Vagina (tissue), 2 donors: Measurements from ENCODE around the gene BLMH. TPM values are rescaled to one million over a fixed set of nuclear protein-coding genes. Genes with fewer than 3 reads are reported as not detected.
"Not testable (repeated sequence)": the region's sequence is repeated elsewhere in the genome, so short reads cannot be mapped to it uniquely, and the experiment has no call there.

Experiments used
- DNase-seq, 2 donors: peaks; one replicate each; pipeline ENCODE4 v3.0.0-alpha.2; 2017; ENCODE audit errors: extremely low spot score in 2 of 2
- H3K27ac ChIP-seq: fragments of 200-600 bp; sonication (generic); one replicate; pipeline ENCODE4 v1.5.1; 2019
- H3K27me3 ChIP-seq: fragments of 200-600 bp; sonication (generic); one replicate; pipeline ENCODE4 v1.5.1; 2019
- H3K36me3 ChIP-seq, 2 donors: fragments of 200-600 bp; sonication (generic); one replicate each; pipeline ENCODE4 v1.5.1; 2017 to 2019
- H3K4me1 ChIP-seq: fragments of 200-600 bp; sonication (generic); one replicate; pipeline ENCODE4 v1.5.1; 2019
- H3K4me3 ChIP-seq, 2 donors: fragments of 200-600 bp; sonication (generic); 1 replicate in 1 of 2; 2 replicates in 1 of 2; pipeline ENCODE4 v1.5.1; 2016 to 2019
- H3K9me3 ChIP-seq: fragments of 200-600 bp; sonication (generic); one replicate; pipeline ENCODE4 v1.5.1; 2019
- CTCF ChIP-seq, 3 experiments: fragments of 450-650 bp in 2 of 3; fragments of 200-600 bp in 1 of 3; sonication (generic) in 1 of 3; IDR thresholded peaks; one replicate each; pipeline ENCODE4 v1.5.1; 2017 to 2019; ENCODE audit warnings: antibody characterized with exemption in 3 of 3, mild to moderate bottlenecking in 2 of 3, moderate library complexity in 2 of 3
- POLR2A ChIP-seq, 2 donors: fragments of 450-650 bp; IDR thresholded peaks; one replicate each; pipeline ENCODE4 v1.6.1; 2017; ENCODE audit warnings: antibody characterized with exemption in 2 of 2, mild to moderate bottlenecking in 2 of 2, moderate library complexity in 2 of 2
- POLR2AphosphoS5 ChIP-seq, 2 donors: sonication (generic); formaldehyde crosslinking; IDR thresholded peaks; one replicate each; pipeline ENCODE4 v1.9.0; 2017; ENCODE audit warnings: antibody characterized with exemption in 2 of 2, mild to moderate bottlenecking in 2 of 2, low read depth in 1 of 2; ENCODE audit not compliant: insufficient read depth in 1 of 2
- intact Hi-C: fragments of 100-400 bp; cut with DNase I; formaldehyde crosslinking; loops from one replicate; pipeline ENCODE4 v1.15.1; 2023
- total RNA-seq: library from RNA; depleted of rRNA; stranded (reverse); fragments of >200 nt; gene quantifications from one replicate; pipeline ENCODE4 v1.2.3, GENCODE V29; 2016

BLMH gene
- total RNA-seq, 1 donor from 2014 or later: 44.2 TPM

GRCh38 chr17:30208214-30208613 lies 83.5 kb downstream of the BLMH start:
- Histone ChIP-seq H3K4me3 (no peak overlapping the region), H3K27me3 (no peaks in the 10 kb centered on the region), H3K4me1 (no peaks in the 10 kb centered on the region), H3K27ac (no peak overlapping the region), H3K9me3 (no peaks in the 10 kb centered on the region), H3K36me3 (no peaks in the 10 kb centered on the region)
- intact Hi-C loops: no loop called here
- TF ChIP-seq CTCF (IDR thresholded peaks at IDR 0.05): no peak
- no peak for TF ChIP-seq POLR2A (IDR thresholded peaks at IDR 0.05)
- no peak for TF ChIP-seq POLR2AphosphoS5 (IDR thresholded peaks at IDR 0.05; ENCODE audit: insufficient read depth in 1 of 2, low read depth in 1 of 2)
- DNase-seq: no peak

GRCh38 chr17:30207655-30208054 lies 84.1 kb downstream of the BLMH start:
- Histone ChIP-seq H3K27me3 (no peaks in the 10 kb centered on the region), H3K27ac (no peak overlapping the region), H3K4me1 (no peaks in the 10 kb centered on the region), H3K4me3 (no peak overlapping the region), H3K9me3 (no peaks in the 10 kb centered on the region), H3K36me3 (no peaks in the 10 kb centered on the region)
- no peak for DNase-seq
- intact Hi-C loops: no loop called here
- TF ChIP-seq POLR2A (IDR thresholded peaks at IDR 0.05) (no peak), CTCF (IDR thresholded peaks at IDR 0.05) (no peak), POLR2AphosphoS5 (IDR thresholded peaks at IDR 0.05; ENCODE audit: insufficient read depth in 1 of 2, low read depth in 1 of 2) (no peak)

GRCh38 chr17:30203471-30203981 lies 88.2 kb downstream of the BLMH start:
- Histone ChIP-seq H3K36me3 (no peaks in the 10 kb centered on the region), H3K9me3 (no peaks in the 10 kb centered on the region), H3K27me3 (no peaks in the 10 kb centered on the region), H3K27ac (no peak overlapping the region), H3K4me3 (no peak overlapping the region), H3K4me1 (no peaks in the 10 kb centered on the region)
- no peak for DNase-seq
- no peak for TF ChIP-seq POLR2AphosphoS5 (IDR thresholded peaks at IDR 0.05; ENCODE audit: insufficient read depth in 1 of 2, low read depth in 1 of 2)
- TF ChIP-seq POLR2A (IDR thresholded peaks at IDR 0.05): no peak
- TF ChIP-seq CTCF (IDR thresholded peaks at IDR 0.05): no peak
- intact Hi-C loops: no loop called here

GRCh38 chr17:30200656-30201055 lies 91.1 kb downstream of the BLMH start:
- intact Hi-C loops, H3K27ac ChIP-seq, H3K9me3 ChIP-seq, H3K4me1 ChIP-seq, H3K4me3 ChIP-seq, H3K36me3 ChIP-seq, DNase-seq, H3K27me3 ChIP-seq: not testable (repeated sequence)

GRCh38 chr17:30200106-30200505 lies 91.6 kb downstream of the BLMH start:
- intact Hi-C loops: no loop called here
- TF ChIP-seq CTCF (IDR thresholded peaks at IDR 0.05) (no peak), POLR2AphosphoS5 (IDR thresholded peaks at IDR 0.05; ENCODE audit: insufficient read depth in 1 of 2, low read depth in 1 of 2) (no peak), POLR2A (IDR thresholded peaks at IDR 0.05) (no peak)
- Histone ChIP-seq H3K9me3 (no peaks in the 10 kb centered on the region), H3K27ac (no peak overlapping the region), H3K27me3 (no peaks in the 10 kb centered on the region), H3K4me3 (no peak overlapping the region), H3K4me1 (no peaks in the 10 kb centered on the region), H3K36me3 (no peaks in the 10 kb centered on the region)
- DNase-seq: no peak

GRCh38 chr17:30199600-30199999 lies 92.1 kb downstream of the BLMH start:
- Histone ChIP-seq H3K9me3 (no peaks in the 10 kb centered on the region), H3K27me3 (no peaks in the 10 kb centered on the region), H3K4me3 (no peak overlapping the region), H3K27ac (no peak overlapping the region), H3K4me1 (no peaks in the 10 kb centered on the region), H3K36me3 (no peaks in the 10 kb centered on the region)
- intact Hi-C loops: no loop called here
- no peak for DNase-seq
- TF ChIP-seq POLR2A (IDR thresholded peaks at IDR 0.05) (no peak), CTCF (IDR thresholded peaks at IDR 0.05) (no peak), POLR2AphosphoS5 (IDR thresholded peaks at IDR 0.05; ENCODE audit: insufficient read depth in 1 of 2, low read depth in 1 of 2) (no peak)
